GDM1 (cell line): Measurements from ENCODE around the gene AMDHD2.

ENCODE experiments used
- DNase-seq: peaks from one replicate; lab custom pipeline; 2025; lab: John Stamatoyannopoulos, UW

AMDHD2 gene

GRCh38 chr16:2499890-2500429 is 20.2 kb upstream of the AMDHD2 start:
- no peak for DNase-seq

GRCh38 chr16:2500430-2500917 is 19.7 kb upstream of the AMDHD2 start:
- no peak for DNase-seq

DNA sequence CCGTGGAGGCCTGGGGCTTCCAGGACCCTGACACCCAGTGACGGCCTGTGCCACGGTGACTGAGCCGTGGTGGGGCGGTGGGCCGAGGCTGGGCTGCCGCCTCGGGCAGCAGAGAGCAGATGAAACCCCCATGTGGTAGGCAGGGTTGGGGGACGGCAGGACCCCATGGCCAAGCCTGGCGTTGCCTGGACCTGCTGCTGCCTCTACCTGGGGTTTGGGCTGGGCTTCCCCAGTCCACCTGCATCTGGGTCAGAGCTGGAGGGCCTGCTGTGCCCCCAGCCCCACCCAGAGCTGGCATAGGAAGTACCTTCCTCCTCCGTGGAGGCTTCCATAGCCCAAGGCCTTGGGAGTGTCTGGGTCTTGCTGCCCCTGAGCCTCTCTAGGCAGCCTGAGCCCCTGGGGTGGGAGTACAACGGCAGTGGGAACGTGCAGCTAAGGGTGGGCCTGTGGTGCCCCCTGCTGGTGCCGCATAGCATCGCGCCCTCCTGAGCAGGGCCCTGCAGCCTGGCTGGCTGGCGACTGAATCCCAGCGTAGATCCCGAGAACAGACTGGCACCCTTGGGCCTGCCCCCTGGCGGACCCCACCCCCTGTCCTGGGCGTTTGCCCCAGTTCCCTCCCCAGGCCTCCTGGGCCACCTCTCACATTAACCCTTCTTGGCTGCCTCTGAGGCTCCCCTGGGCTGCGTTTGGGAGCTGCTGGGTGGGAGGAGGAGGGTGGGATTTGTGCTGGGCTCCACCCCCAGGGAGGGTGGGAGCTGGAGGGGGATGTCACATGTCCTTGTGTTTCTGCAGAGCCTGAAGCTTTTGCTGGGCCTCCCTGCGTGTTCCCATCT is 19.0 kb upstream of the AMDHD2 start:
- DNase-seq, result peak; percentile 68

GRCh38 chr16:2501946-2502895 is 17.9 kb upstream of the AMDHD2 start:
- DNase-seq, result no peak

GRCh38 chr16:2505695-2506094 is 14.5 kb upstream of the AMDHD2 start:
- DNase-seq, result no peak

GRCh38 chr16:2507052-2507659 is 13.0 kb upstream of the AMDHD2 start:
- no peak for DNase-seq

DNA sequence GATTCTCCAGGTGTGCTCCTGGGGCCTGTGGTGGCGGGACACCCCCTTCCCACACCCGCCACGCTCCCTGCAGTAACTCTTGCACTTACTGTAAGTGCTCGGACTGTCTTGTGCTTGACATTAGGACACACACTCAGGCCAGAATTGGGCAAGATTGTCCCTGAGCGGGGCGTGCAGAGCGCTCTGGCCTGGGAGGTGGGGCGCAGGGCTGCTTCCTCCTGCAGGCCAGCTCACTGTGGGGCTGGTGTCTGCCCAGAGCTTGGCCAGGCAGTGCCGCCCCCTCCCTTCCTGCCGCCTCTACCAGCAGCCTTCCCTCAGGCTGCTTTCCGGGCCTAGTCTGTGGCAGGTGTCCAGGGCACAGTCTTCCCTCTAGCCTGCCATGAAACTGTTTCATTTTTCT is 12.5 kb upstream of the AMDHD2 start:
- no peak for DNase-seq

DNA sequence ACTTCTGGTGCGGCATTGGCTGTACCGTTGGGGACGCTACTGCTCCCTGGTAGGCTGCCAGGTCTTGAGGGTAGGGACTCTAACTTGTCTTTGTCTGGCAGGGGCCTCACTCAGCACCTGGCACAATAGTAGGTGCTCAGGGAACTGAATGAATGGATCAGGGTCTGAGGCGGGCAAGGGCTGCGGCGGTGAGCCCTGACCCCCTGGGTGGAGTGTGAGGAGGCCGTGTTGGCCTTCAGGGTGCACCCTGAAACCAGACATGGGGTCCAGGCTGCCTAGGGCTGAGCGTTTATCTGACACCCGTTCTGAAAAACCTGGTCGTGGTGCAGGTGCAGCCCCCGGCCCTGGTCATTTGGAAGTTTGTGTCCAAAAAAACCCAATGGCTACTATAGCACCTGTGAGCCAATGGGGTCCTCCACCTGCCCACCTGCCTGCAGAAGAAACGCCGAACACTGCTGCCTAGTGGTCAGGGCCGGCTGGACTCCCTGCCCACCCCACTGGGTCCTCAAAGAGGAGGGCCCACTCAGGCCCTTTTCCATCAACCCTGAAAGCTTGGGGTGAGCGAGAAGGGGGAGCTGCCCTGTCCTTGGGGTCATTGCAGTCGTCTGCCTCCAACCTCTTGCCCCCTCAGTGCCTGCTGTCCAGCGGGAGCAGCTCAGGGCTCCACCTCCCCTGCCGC is 11.3 kb upstream of the AMDHD2 start:
- DNase-seq, result no peak

DNA sequence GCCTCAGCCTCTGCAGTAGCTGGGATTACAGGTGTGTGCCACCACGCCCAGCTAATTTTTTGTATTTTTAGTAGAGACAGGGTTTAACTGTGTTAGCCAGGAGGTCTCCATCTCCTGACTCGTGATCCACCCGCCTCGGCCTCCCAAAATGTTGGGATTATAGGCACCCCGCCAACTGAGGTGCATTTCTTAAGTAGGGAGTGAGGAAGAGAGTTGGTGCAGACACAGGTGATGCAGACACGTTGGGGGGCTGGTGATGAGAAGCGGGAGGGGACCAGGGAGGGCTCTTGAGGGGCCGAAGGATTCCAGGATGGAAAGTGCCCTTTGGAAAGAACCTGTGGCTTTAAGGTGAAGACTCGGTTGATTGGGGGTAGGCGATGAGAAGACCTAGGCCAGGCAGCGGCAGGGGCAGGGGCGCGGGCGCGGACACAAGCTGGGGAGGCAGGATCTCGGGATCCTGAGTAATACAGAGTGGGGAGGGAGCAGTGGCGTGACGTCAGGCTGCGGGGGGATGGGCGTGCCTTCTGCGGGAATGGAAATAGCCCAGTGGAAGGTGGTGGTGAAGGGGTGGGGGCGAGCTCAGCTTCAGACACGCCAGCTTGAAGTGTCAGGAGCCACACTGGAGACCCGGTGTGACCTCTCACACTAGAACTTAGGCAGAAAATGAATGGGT is 8.9 kb upstream of the AMDHD2 start:
- no peak for DNase-seq

DNA sequence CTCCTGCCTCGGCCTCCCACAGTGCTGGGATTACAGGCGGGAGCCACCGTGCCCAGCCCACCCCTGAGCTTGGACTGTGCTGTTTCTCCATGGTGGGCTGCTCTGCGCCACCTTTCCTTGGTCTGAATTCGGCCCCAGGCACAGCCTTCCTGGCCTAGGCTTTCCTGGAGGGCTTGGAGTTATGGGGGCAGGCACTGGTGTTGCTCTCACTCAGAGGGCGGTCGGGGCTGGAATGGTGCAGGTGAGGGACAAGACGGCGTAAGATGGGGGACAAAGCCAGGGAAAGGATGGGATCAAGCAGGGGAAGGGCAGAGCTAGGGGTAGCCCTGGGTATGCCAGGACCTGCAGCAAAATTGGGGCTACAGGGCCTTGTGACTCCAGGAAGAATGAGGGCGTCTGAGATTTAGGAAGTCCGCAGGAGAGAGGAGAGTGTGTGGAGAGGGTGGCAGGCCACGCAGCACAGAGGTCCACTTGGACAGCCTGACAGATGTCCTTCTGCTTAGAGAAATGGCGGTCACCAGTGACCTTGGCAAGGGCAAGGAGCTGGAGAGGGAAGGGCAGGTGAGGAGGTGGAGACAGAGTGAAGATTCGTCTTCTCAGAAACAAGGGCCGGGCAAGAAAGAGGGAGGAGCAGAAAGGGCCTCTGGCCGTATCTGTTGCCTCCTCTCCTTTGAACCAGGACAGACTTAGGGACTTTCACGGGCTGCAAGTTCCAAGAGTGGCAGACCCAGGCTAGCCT is 8.0 kb upstream of the AMDHD2 start:
- DNase-seq, result no peak

DNA sequence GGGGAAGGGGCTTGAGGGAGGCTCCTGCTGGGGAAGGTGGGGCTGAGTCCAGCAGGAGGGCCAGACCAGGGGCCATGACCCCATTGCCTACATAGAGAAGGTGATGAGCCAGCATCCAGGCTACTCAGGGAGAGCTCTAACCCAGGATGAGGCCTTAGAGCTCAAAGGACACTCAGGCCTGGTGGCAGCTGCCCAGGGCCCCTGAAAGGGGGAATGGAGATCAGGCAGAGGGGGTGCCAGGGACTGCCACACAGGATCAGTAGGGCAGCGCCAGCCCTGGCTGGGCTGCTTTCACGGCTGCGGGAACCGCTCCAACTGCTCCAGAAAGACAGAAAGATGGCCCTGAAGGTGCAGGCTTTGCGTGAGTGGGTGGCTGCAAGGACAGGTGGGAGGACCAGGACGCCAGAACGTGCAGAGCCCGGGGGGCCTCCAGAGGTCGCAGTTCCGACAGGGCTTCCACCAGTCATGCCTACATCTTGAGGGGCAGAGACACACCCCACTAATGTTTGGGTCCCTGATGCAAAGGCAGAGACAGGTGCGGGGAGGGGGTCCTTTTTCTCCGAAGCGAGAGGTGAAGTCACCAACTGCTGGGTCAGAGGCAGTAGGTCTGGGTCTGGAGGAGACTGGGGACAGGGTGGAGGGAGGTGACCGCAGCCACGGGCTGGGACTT is 7.3 kb upstream of the AMDHD2 start:
- no peak for DNase-seq

DNA sequence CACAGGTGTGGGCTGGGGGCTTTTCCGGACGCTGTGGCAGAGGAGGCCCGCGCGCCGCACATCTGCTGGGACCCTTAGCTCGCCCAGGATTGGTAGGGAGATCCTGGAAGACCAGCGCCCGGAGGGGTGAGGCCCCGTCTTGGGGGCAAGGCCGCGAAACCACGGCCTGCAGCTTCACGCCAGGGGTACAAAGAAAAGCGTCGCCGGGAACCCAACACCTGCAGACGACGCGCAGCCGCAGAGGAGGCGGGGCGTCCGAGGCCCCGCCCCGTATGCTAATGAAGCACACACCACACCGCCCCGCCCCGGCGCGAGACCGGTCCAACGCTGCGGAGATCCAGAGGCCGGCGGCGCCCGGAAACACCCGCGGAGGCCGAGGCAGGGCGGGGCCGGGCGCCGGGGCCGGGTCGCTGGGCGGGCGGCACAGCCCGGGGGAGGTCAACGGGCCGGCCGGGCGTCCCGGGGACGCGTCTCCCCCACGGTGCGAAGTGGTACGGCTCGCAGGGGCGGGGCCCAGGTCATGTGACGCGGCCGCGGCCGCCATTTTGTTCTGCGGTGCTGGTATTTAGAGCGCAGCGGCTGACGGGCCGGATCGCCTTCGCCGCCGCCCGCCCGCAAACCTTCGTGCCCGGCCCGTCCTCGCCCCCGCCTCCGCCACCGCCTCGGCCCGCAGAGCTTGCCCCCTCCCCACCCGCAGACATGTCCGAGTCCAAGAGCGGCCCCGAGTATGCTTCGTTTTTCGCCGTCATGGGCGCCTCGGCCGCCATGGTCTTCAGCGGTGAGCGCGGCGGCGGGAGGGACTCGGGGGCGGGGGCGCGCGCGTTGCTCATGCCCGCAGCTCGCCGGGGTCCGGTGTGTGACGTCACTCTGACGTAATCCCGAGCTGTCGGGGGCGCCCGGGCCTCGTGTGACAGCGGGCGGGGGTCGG is 6.5 kb upstream of the AMDHD2 start, which contains the start of gene ATP6V0C:
Gene ATP6V0C (plus strand): TSS at position 548 of the 928 bp plus-strand sequence. CDS start 152 bp downstream, at position 700.
- DNase-seq, result peak; percentile 88

- DNase-seq, result no peak
Observed at GRCh38 chr16:2514333-2515179, 5.6 kb upstream of the AMDHD2 start.

- DNase-seq, result no peak
Observed at GRCh38 chr16:2515180-2515851, 4.9 kb upstream of the AMDHD2 start.

- DNase-seq, result peak; percentile 42
Observed at GRCh38 chr16:2516391-2517240, 3.6 kb upstream of the AMDHD2 start.
